HepG2 (cell line): ENCODE results near the gene SUV39H2. TPM values are rescaled to one million over a fixed set of nuclear protein-coding genes. Genes with fewer than 3 reads are reported as not detected.

Source experiments
- GABPA ChIP-seq, 2 experiments: IDR thresholded peaks; 2 replicates each; pipeline ENCODE4 v1.6.1; 2011 to 2016; ENCODE audit warnings: low read depth in 2 of 2, low read length in 1 of 2, missing biosample characterization in 1 of 2, missing genetic modification characterization in 1 of 2
- GLMP ChIP-seq: sonication (generic); formaldehyde crosslinking; IDR thresholded peaks from 2 replicates; pipeline ENCODE4 v1.9.0; 2021; ENCODE audit warnings: missing genetic modification reagents, mild to moderate bottlenecking, borderline replicate concordance
- KDM1A ChIP-seq: IDR thresholded peaks from 2 replicates; pipeline ENCODE4 v1.6.1; 2016; ENCODE audit warnings: missing compliant biosample characterization
- LCORL ChIP-seq, 2 experiments: fragments of 450-650 bp in 1 of 2; sonication (generic) in 1 of 2; formaldehyde crosslinking in 1 of 2; IDR thresholded peaks; 2 replicates each; pipeline versions ENCODE4 v1.5.0 to v1.6.1; 2017 to 2020; ENCODE audit warnings: antibody characterized with exemption in 1 of 2, missing genetic modification reagents in 1 of 2
- RARG ChIP-seq: sonication (generic); formaldehyde crosslinking; IDR thresholded peaks from 2 replicates; pipeline ENCODE4 v1.4.0; 2020; ENCODE audit warnings: low read depth, mild to moderate bottlenecking, missing genetic modification reagents
- RNF2 ChIP-seq: fragments of 450-650 bp; conservative IDR thresholded peaks from 2 replicates; pipeline ENCODE4 v1.6.1; 2016; ENCODE audit warnings: low read depth
- THYN1 ChIP-seq: sonication (generic); formaldehyde crosslinking; IDR thresholded peaks from 2 replicates; pipeline ENCODE4 v1.8.1; 2023; ENCODE audit warnings: low read depth, mild to moderate bottlenecking, moderate library complexity, missing genetic modification reagents, borderline replicate concordance
- U2AF1 ChIP-seq: fragments of 200-400 bp; formaldehyde crosslinking; optimal IDR thresholded peaks from 2 replicates; pipeline ENCODE3; 2017; ENCODE audit warnings: mild to moderate bottlenecking, low read depth, low read length
- WIZ ChIP-seq: sonication (generic); formaldehyde crosslinking; IDR thresholded peaks from 2 replicates; pipeline ENCODE4 v1.5.1; 2020; ENCODE audit warnings: mild to moderate bottlenecking, missing genetic modification reagents
- ZHX2 ChIP-seq, 2 experiments: sonication (generic) in 1 of 2; formaldehyde crosslinking in 1 of 2; IDR thresholded peaks; 2 replicates each; pipeline versions ENCODE4 v1.6.1 to v1.9.0; 2014 to 2022; ENCODE audit warnings: antibody characterized with exemption in 1 of 2, borderline replicate concordance in 1 of 2, inconsistent platforms in 1 of 2, low read depth in 1 of 2, missing genetic modification reagents in 1 of 2
- ZNF263 ChIP-seq: sonication (generic); formaldehyde crosslinking; IDR thresholded peaks from 2 replicates; pipeline ENCODE4 v1.4.0; 2020; ENCODE audit warnings: missing genetic modification reagents
- ZNF276 ChIP-seq: sonication (generic); formaldehyde crosslinking; IDR thresholded peaks from 2 replicates; pipeline ENCODE4 v1.4.0; 2020; ENCODE audit warnings: mild to moderate bottlenecking, low read depth, missing genetic modification reagents
- ZNF337 ChIP-seq: sonication (generic); formaldehyde crosslinking; IDR thresholded peaks from 2 replicates; pipeline ENCODE4 v1.5.1; 2020; ENCODE audit warnings: missing genetic modification reagents, low read depth, mild to moderate bottlenecking, borderline replicate concordance
- ZNF512 ChIP-seq: sonication (generic); formaldehyde crosslinking; IDR thresholded peaks from 2 replicates; pipeline ENCODE4 v1.4.0; 2020; ENCODE audit warnings: mild to moderate bottlenecking, missing genetic modification reagents
- ZNF672 ChIP-seq: sonication (generic); formaldehyde crosslinking; IDR thresholded peaks from 2 replicates; pipeline ENCODE4 v1.8.1; 2022; ENCODE audit warnings: missing genetic modification reagents
- ZNF724P ChIP-seq: sonication (generic); formaldehyde crosslinking; IDR thresholded peaks from 2 replicates; pipeline ENCODE4 v1.8.0; 2022; ENCODE audit warnings: missing genetic modification reagents, borderline replicate concordance
- polyA plus RNA-seq, 8 experiments: library from polyadenylated mRNA; depleted of rRNA in 3 of 8; stranded (reverse) in 7 of 8; unstranded in 1 of 8; fragments of >200 nt; fragmentation: Illumina TruSeq in 4 of 8; extraction: Trizol in 4 of 8; gene quantifications; 2 replicates each; pipeline versions ENCODE4 v1.2.1 to v1.2.3, GENCODE V29; 2011 to 2016; ENCODE audit warnings: low read depth in 4 of 8, missing spikeins in 1 of 8, mixed read lengths in 1 of 8; ENCODE audit not compliant: insufficient read depth in 1 of 8
- total RNA-seq, 5 experiments: library from RNA; depleted of rRNA; stranded (reverse); fragments of >200 nt; fragmentation: Illumina TruSeq; extraction: Trizol; gene quantifications; 2 replicates each; pipeline ENCODE4 v1.2.3, GENCODE V29; 2016; ENCODE audit warnings: low read depth in 1 of 5

The SUV39H2 gene
- total and polyA plus RNA-seq, 2 of the 13 experiments (the other 11 are each of a cell fraction or from before 2014, with no cell fraction given), result 9.0 to 44.3 TPM

GRCh38 chr10:14878266-14879123, at the start of gene SUV39H2 (continued):
- TF ChIP-seq ZHX2 (IDR thresholded peaks at IDR 0.05; ENCODE audit: low read depth) (peak; percentile 44; the same call in 1 of the 2 replicates), ZHX2 (CRISPR knock-in tag; IDR thresholded peaks at IDR 0.05; ENCODE audit: borderline replicate concordance) (no peak; the same call in none of the 2 replicates), U2AF1 (no peak), ZNF263 (CRISPR knock-in tag) (peak; percentile 56; the same call in 1 of the 2 replicates), LCORL (IDR thresholded peaks at IDR 0.05) (no peak), LCORL (CRISPR knock-in tag; IDR thresholded peaks at IDR 0.05) (peak; percentile 77; the same call in 1 of the 2 replicates), THYN1 (CRISPR knock-in tag) (no peak), ZNF724P (peak; percentile 74; the same call in 1 of the 2 replicates), ZNF672 (CRISPR knock-in tag) (no peak), GLMP (CRISPR knock-in tag) (no peak), KDM1A (CRISPR knock-in tag) (no peak), ZNF276 (peak; percentile 92; the same call in 1 of the 2 replicates), ZNF337 (CRISPR knock-in tag) (no peak), GABPA (IDR thresholded peaks at IDR 0.05; ENCODE audit: low read depth, low read length) (no peak; the same call in 1 of the 2 replicates), GABPA (CRISPR knock-in tag; IDR thresholded peaks at IDR 0.05; ENCODE audit: low read depth) (no peak; the same call in 1 of the 2 replicates), ZNF512 (CRISPR knock-in tag) (no peak), WIZ (CRISPR knock-in tag) (0 out of 2 replicates have a peak, but pooled peaks have one; percentile 22), RARG (CRISPR knock-in tag) (no peak), RNF2 (peak; percentile 90; the same call in 1 of the 2 replicates)
